ENCODE results near the gene PDLIM4.

Gene PDLIM4

GRCh38 chr5:132257131-132258101 is at the start of gene PDLIM4:
PDLIM4 (plus strand) TSS chr5:132257696; CDS start chr5:132257735, 39 bp downstream.
- DNase-seq (ENCODE audit: low read depth) = peak; percentile 51

GRCh38 chr5:132207778-132208177 is 49.7 kb upstream of the PDLIM4 start:
- no peak for DNase-seq (ENCODE audit: low read depth)

- peak; percentile 70 for DNase-seq (ENCODE audit: low read depth)
These were observed 48.4 kb upstream of the PDLIM4 start for GRCh38 chr5:132209131-132209530.

- no peak for DNase-seq (ENCODE audit: low read depth)
These were observed 47.5 kb upstream of the PDLIM4 start for GRCh38 chr5:132209901-132210545.

- DNase-seq (ENCODE audit: low read depth) = no peak
These were observed 46.6 kb upstream of the PDLIM4 start for GRCh38 chr5:132210944-132211343.

GRCh38 chr5:132211787-132212186 is 45.7 kb upstream of the PDLIM4 start:
- DNase-seq (ENCODE audit: low read depth) = peak; percentile 78

GRCh38 chr5:132213666-132214065 is 43.8 kb upstream of the PDLIM4 start:
- no peak for DNase-seq (ENCODE audit: low read depth)

GRCh38 chr5:132214491-132214890 is 43.0 kb upstream of the PDLIM4 start:
- no peak for DNase-seq (ENCODE audit: low read depth)

GRCh38 chr5:132215329-132215728 is 42.2 kb upstream of the PDLIM4 start:
- DNase-seq (ENCODE audit: low read depth) = peak; percentile 99

- no peak for DNase-seq (ENCODE audit: low read depth)
These were observed 39.2 kb upstream of the PDLIM4 start for GRCh38 chr5:132218321-132218720.

GRCh38 chr5:132219289-132219970 is 38.1 kb upstream of the PDLIM4 start:
- no peak for DNase-seq (ENCODE audit: low read depth)

GRCh38 chr5:132219981-132220380 is 37.5 kb upstream of the PDLIM4 start:
- DNase-seq (ENCODE audit: low read depth) = no peak

- no peak for DNase-seq (ENCODE audit: low read depth)
These were observed 37.0 kb upstream of the PDLIM4 start for GRCh38 chr5:132220491-132220890.

GRCh38 chr5:132221781-132222648 is 35.5 kb upstream of the PDLIM4 start:
- DNase-seq (ENCODE audit: low read depth) = peak; percentile 46

- DNase-seq (ENCODE audit: low read depth) = no peak
These were observed 34.9 kb upstream of the PDLIM4 start for GRCh38 chr5:132222649-132223038.

- DNase-seq (ENCODE audit: low read depth) = no peak
These were observed 33.6 kb upstream of the PDLIM4 start for GRCh38 chr5:132223861-132224260.

- peak; percentile 64 for DNase-seq (ENCODE audit: low read depth)
These were observed 32.8 kb upstream of the PDLIM4 start for GRCh38 chr5:132224716-132225115.

- peak; percentile 95 for DNase-seq (ENCODE audit: low read depth)
These were observed 32.1 kb upstream of the PDLIM4 start for GRCh38 chr5:132225165-132226032.

- DNase-seq (ENCODE audit: low read depth) = peak; percentile 40
These were observed 30.8 kb upstream of the PDLIM4 start for GRCh38 chr5:132226516-132227234.

- DNase-seq (ENCODE audit: low read depth) = no peak
These were observed 30.3 kb upstream of the PDLIM4 start for GRCh38 chr5:132227235-132227484.

Measured in EH (cell line).